Measurements from ENCODE around the gene CAST.

- TF ChIP-seq, protein P1, sequence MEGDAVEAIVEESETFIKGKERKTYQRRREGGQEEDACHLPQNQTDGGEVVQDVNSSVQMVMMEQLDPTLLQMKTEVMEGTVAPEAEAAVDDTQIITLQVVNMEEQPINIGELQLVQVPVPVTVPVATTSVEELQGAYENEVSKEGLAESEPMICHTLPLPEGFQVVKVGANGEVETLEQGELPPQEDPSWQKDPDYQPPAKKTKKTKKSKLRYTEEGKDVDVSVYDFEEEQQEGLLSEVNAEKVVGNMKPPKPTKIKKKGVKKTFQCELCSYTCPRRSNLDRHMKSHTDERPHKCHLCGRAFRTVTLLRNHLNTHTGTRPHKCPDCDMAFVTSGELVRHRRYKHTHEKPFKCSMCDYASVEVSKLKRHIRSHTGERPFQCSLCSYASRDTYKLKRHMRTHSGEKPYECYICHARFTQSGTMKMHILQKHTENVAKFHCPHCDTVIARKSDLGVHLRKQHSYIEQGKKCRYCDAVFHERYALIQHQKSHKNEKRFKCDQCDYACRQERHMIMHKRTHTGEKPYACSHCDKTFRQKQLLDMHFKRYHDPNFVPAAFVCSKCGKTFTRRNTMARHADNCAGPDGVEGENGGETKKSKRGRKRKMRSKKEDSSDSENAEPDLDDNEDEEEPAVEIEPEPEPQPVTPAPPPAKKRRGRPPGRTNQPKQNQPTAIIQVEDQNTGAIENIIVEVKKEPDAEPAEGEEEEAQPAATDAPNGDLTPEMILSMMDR (IDR thresholded peaks at IDR 0.05) = no peak
- no peak for TF ChIP-seq POLR2A (IDR thresholded peaks at IDR 0.05)
Measured at GRCh38 chr5:96683392-96683791, 21.2 kb downstream of the CAST start.

Measured in lower leg skin (tissue), 3 donors.